Stimulated activated CD8-positive, alpha-beta memory T cell treated with anti-CD3 and anti-CD28 coated beads, Interleukin-4, amount 100 ng/mL, for 48 hours (primary cell): ENCODE results near the gene CD8B2.
A peak's percentile ranks its signal among the peaks of the same experiment; 100 is the strongest.
"Not testable (repeated sequence)": the region's sequence is repeated elsewhere in the genome, so short reads cannot be mapped to it uniquely, and the experiment has no call there.

Source experiments
- DNase-seq: peaks from one replicate; pipeline ENCODE4 v3.0.0-alpha.2; 2020

The CD8B2 gene

GRCh38 chr2:106513391-106513790 is 26.2 kb downstream of the CD8B2 start:
- DNase-seq, result not testable (repeated sequence)

- not testable (repeated sequence) for DNase-seq
Observed at GRCh38 chr2:106514827-106515226, 27.7 kb downstream of the CD8B2 start.

GRCh38 chr2:106516436-106516835 is 29.3 kb downstream of the CD8B2 start:
- no peak for DNase-seq

- no peak for DNase-seq
Observed at GRCh38 chr2:106516864-106517263, 29.7 kb downstream of the CD8B2 start.

- no peak for DNase-seq
Observed at GRCh38 chr2:106517329-106517728, 30.2 kb downstream of the CD8B2 start.

- no peak for DNase-seq
Observed at GRCh38 chr2:106519767-106520166, 32.6 kb downstream of the CD8B2 start.

- no peak for DNase-seq
Observed at GRCh38 chr2:106521016-106521415, 33.9 kb downstream of the CD8B2 start.

GRCh38 chr2:106523976-106524665 is 37.0 kb downstream of the CD8B2 start:
- no peak for DNase-seq

- no peak for DNase-seq
Observed at GRCh38 chr2:106530866-106531265, 43.7 kb downstream of the CD8B2 start.

GRCh38 chr2:106531676-106532214 is 44.6 kb downstream of the CD8B2 start:
- no peak for DNase-seq

- DNase-seq, result no peak
Observed at GRCh38 chr2:106532236-106532635, 45.1 kb downstream of the CD8B2 start.

- DNase-seq, result no peak
Observed at GRCh38 chr2:106534471-106534870, 47.3 kb downstream of the CD8B2 start.

GRCh38 chr2:106536490-106536889 is 49.3 kb downstream of the CD8B2 start:
- no peak for DNase-seq

GRCh38 chr2:106537047-106537446 is 49.9 kb downstream of the CD8B2 start:
- DNase-seq, result no peak

- DNase-seq, result no peak
Observed at GRCh38 chr2:106537791-106538191, 50.6 kb downstream of the CD8B2 start.

- DNase-seq, result no peak
Observed at GRCh38 chr2:106540886-106541285, 53.7 kb downstream of the CD8B2 start.

GRCh38 chr2:106541333-106541732 is 54.2 kb downstream of the CD8B2 start:
- DNase-seq, result no peak

- DNase-seq, result peak; percentile 92
Observed at GRCh38 chr2:106542746-106543359, 55.7 kb downstream of the CD8B2 start.

GRCh38 chr2:106545007-106545406 is 57.8 kb downstream of the CD8B2 start:
- no peak for DNase-seq

GRCh38 chr2:106546391-106546990 is 59.3 kb downstream of the CD8B2 start:
- no peak for DNase-seq

GRCh38 chr2:106547164-106547903 is 60.2 kb downstream of the CD8B2 start:
- DNase-seq, result no peak

GRCh38 chr2:106551417-106552130 is 64.4 kb downstream of the CD8B2 start:
- DNase-seq, result no peak

- DNase-seq, result no peak
Observed at GRCh38 chr2:106552921-106553320, 65.8 kb downstream of the CD8B2 start.
